ENCODE data around the gene ASMT. TPM values are rescaled to one million over a fixed set of nuclear protein-coding genes. Genes with fewer than 3 reads are reported as not detected.

The ASMT gene
- total RNA-seq, 6 donors from 2014 or later = 2.2 TPM; not detected in 5

DNA sequence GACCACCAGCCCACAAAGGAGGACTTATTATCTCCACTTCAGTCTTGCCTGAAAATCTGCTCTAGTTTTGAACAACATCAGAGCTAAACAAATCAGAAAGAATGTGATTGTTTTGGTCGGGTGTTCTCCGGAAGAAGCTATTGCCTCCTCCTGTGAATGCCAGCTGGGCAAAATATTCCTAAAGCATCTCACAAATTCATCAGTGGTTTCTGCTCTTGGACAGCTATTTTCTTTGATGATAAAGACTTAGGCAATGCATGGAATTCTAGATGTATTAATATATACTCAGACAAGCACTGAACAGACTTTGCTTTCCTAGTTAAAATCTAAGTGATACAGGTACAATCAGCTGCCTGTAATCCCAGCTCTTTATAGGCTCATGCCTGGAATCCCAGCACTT lies 71.8 kb downstream of the ASMT start:
- H3K27me3 ChIP-seq = no peaks in the 10 kb centered on the region

More for the DNA sequence above, 71.8 kb downstream of the ASMT start:
- DNase-seq (no peak), ATAC-seq (ENCODE audit: low FRiP score in 2 of 2) (no peak)
- H3K36me3 ChIP-seq = no peaks in the 10 kb centered on the region
- no peak overlapping the region for H3K4me3 ChIP-seq
- TF ChIP-seq, protein P1, sequence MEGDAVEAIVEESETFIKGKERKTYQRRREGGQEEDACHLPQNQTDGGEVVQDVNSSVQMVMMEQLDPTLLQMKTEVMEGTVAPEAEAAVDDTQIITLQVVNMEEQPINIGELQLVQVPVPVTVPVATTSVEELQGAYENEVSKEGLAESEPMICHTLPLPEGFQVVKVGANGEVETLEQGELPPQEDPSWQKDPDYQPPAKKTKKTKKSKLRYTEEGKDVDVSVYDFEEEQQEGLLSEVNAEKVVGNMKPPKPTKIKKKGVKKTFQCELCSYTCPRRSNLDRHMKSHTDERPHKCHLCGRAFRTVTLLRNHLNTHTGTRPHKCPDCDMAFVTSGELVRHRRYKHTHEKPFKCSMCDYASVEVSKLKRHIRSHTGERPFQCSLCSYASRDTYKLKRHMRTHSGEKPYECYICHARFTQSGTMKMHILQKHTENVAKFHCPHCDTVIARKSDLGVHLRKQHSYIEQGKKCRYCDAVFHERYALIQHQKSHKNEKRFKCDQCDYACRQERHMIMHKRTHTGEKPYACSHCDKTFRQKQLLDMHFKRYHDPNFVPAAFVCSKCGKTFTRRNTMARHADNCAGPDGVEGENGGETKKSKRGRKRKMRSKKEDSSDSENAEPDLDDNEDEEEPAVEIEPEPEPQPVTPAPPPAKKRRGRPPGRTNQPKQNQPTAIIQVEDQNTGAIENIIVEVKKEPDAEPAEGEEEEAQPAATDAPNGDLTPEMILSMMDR (IDR thresholded peaks at IDR 0.05) = no peak
- TF ChIP-seq POLR2A (IDR thresholded peaks at IDR 0.05) = no peak
- TF ChIP-seq EP300 (IDR thresholded peaks at IDR 0.05) = no peak
- TF ChIP-seq POLR2AphosphoS5 (IDR thresholded peaks at IDR 0.05) = no peak
- H3K27ac ChIP-seq = no peak overlapping the region
- H3K9me3 ChIP-seq = no peaks in the 10 kb centered on the region
- 59 to 65% methylated on average over 2 of the region's 2 CpGs for WGBS, 2 donors
- H3K4me1 ChIP-seq = no peaks in the 10 kb centered on the region

Other genes with a start within 250 kb of the ASMT start
- gene SLC25A6, start 222.9 kb upstream of the ASMT start, total RNA-seq = 100 to 1,000 TPM; 158 to 460 (median 285) TPM
- 10 to 100 TPM; 11.0 to 28.3 (median 23.2) TPM for gene ASMTL, start 162.2 kb upstream of the ASMT start, total RNA-seq
- 1 to 10 TPM; 1.7 to 4.4 (median 3.3) TPM for gene P2RY8, start 77.9 kb upstream of the ASMT start, total RNA-seq
- 100 to 1,000 TPM in 2 of 6 donors, 10 to 100 TPM in 4; 40.9 to 193 (median 52.4) TPM for gene AKAP17A, start 23.5 kb upstream of the ASMT start, total RNA-seq